Loucy (cell line): ENCODE data around the gene KLRD1.
"Not testable (repeated sequence)": the region's sequence is repeated elsewhere in the genome, so short reads cannot be mapped to it uniquely, and the experiment has no call there.

Experiments used
- EZH2phosphoT487 ChIP-seq: fragments of 200-600 bp; IDR thresholded peaks from 2 replicates; pipeline ENCODE4 v1.6.1; 2018; ENCODE audit warnings: antibody characterized with exemption, mild to moderate bottlenecking, moderate library complexity, borderline replicate concordance
- TF ChIP-seq, protein P1 (sequence below): fragments of 200-600 bp; sonication (generic); conservative IDR thresholded peaks from 2 replicates; pipeline ENCODE4 v1.5.1; 2014; ENCODE audit warnings: mild to moderate bottlenecking, antibody characterized with exemption, low read length

- TF ChIP-seq, protein P1, sequence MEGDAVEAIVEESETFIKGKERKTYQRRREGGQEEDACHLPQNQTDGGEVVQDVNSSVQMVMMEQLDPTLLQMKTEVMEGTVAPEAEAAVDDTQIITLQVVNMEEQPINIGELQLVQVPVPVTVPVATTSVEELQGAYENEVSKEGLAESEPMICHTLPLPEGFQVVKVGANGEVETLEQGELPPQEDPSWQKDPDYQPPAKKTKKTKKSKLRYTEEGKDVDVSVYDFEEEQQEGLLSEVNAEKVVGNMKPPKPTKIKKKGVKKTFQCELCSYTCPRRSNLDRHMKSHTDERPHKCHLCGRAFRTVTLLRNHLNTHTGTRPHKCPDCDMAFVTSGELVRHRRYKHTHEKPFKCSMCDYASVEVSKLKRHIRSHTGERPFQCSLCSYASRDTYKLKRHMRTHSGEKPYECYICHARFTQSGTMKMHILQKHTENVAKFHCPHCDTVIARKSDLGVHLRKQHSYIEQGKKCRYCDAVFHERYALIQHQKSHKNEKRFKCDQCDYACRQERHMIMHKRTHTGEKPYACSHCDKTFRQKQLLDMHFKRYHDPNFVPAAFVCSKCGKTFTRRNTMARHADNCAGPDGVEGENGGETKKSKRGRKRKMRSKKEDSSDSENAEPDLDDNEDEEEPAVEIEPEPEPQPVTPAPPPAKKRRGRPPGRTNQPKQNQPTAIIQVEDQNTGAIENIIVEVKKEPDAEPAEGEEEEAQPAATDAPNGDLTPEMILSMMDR, result not testable (repeated sequence)
- not testable (repeated sequence) for TF ChIP-seq EZH2phosphoT487
Observed at GRCh38 chr12:10338470-10338869, 30.8 kb downstream of the KLRD1 start.
